ENCODE data around the gene GPR37. TPM values are rescaled to one million over a fixed set of nuclear protein-coding genes. Genes with fewer than 3 reads are reported as not detected.

The GPR37 gene
- total RNA-seq, 1 donor from 2014 or later = 0.21 TPM

GRCh38 chr7:124724079-124724478 lies 41.5 kb downstream of the GPR37 start:
- Mint-ChIP-seq H3K27me3 (ENCODE audit: insufficient read depth, low read depth) (no peaks in the 10 kb centered on the region), H3K36me3 (no peaks in the 10 kb centered on the region), H3K4me3 (no peak overlapping the region), H3K27ac (no peak overlapping the region), H3K4me1 (peaks cover 11% of the 10 kb centered on the region), H3K9me3 (no peaks in the 10 kb centered on the region)
- Histone ChIP-seq H3K27ac (no peak overlapping the region), H3K36me3 (no peaks in the 10 kb centered on the region), H3K27me3 (no peaks in the 10 kb centered on the region), H3K4me1 (peaks cover 19% of the 10 kb centered on the region), H3K4me3 (no peak overlapping the region), H3K9me3 (ENCODE audit: low read depth) (no peaks in the 10 kb centered on the region), H2AFZ (replicated peaks) (no peak overlapping the region), H3F3A (ENCODE audit: low read depth) (no peaks in the 10 kb centered on the region), H3K4me2 (no peak overlapping the region), H3K9ac (no peak overlapping the region), H3K79me2 (ENCODE audit: low read depth) (no peaks in the 10 kb centered on the region), H4K20me1 (ENCODE audit: low read depth) (no peaks in the 10 kb centered on the region)
- TF ChIP-seq EZH2 (IDR thresholded peaks at IDR 0.05) = no peak
- no peak for TF ChIP-seq CTCF (IDR thresholded peaks at IDR 0.05)
- TF ChIP-seq EZH2phosphoT487 (IDR thresholded peaks at IDR 0.05) = no peak
- no peak for DNase-seq (ENCODE audit: low spot score)

GRCh38 chr7:124723012-124723411 lies 42.6 kb downstream of the GPR37 start:
- H2AFZ ChIP-seq (replicated peaks) = no peak overlapping the region
- no peak for DNase-seq (ENCODE audit: low spot score)
- H4K20me1 ChIP-seq (ENCODE audit: low read depth) = no peaks in the 10 kb centered on the region
- no peak overlapping the region for H3K4me3 Mint-ChIP-seq
- H3K4me1 Mint-ChIP-seq = peaks cover 11% of the 10 kb centered on the region
- H3K36me3 Mint-ChIP-seq = no peaks in the 10 kb centered on the region
- TF ChIP-seq EZH2 (IDR thresholded peaks at IDR 0.05) = no peak
- no peak for TF ChIP-seq CTCF (IDR thresholded peaks at IDR 0.05)
- no peak for TF ChIP-seq EZH2phosphoT487 (IDR thresholded peaks at IDR 0.05)
- H3K9me3 Mint-ChIP-seq = no peaks in the 10 kb centered on the region
- no peaks in the 10 kb centered on the region for H3K27me3 ChIP-seq
- no peaks in the 10 kb centered on the region for H3K9me3 ChIP-seq (ENCODE audit: low read depth)
- no peak overlapping the region for H3K27ac ChIP-seq
- H3K9ac ChIP-seq = no peak overlapping the region
- H3K4me1 ChIP-seq = peaks cover 19% of the 10 kb centered on the region
- no peak overlapping the region for H3K4me2 ChIP-seq
- no peaks in the 10 kb centered on the region for H3K27me3 Mint-ChIP-seq (ENCODE audit: insufficient read depth, low read depth)
- H3K79me2 ChIP-seq (ENCODE audit: low read depth) = no peaks in the 10 kb centered on the region
- no peak overlapping the region for H3K4me3 ChIP-seq
- H3F3A ChIP-seq (ENCODE audit: low read depth) = no peaks in the 10 kb centered on the region
- H3K36me3 ChIP-seq = no peaks in the 10 kb centered on the region
- no peak overlapping the region for H3K27ac Mint-ChIP-seq

- no peak overlapping the region for H3K27ac ChIP-seq
- H3K4me1 Mint-ChIP-seq = peaks cover 11% of the 10 kb centered on the region
- no peak overlapping the region for H3K9ac ChIP-seq
- no peaks in the 10 kb centered on the region for H3F3A ChIP-seq (ENCODE audit: low read depth)
- H3K36me3 ChIP-seq = no peaks in the 10 kb centered on the region
- H3K9me3 Mint-ChIP-seq = no peaks in the 10 kb centered on the region
- no peaks in the 10 kb centered on the region for H4K20me1 ChIP-seq (ENCODE audit: low read depth)
- DNase-seq (ENCODE audit: low spot score) = no peak
- no peak overlapping the region for H3K4me2 ChIP-seq
- H2AFZ ChIP-seq (replicated peaks) = no peak overlapping the region
- no peak for TF ChIP-seq EZH2 (IDR thresholded peaks at IDR 0.05)
- TF ChIP-seq CTCF (IDR thresholded peaks at IDR 0.05) = no peak
- TF ChIP-seq EZH2phosphoT487 (IDR thresholded peaks at IDR 0.05) = no peak
- no peaks in the 10 kb centered on the region for H3K27me3 ChIP-seq
- no peaks in the 10 kb centered on the region for H3K27me3 Mint-ChIP-seq (ENCODE audit: insufficient read depth, low read depth)
- H3K4me1 ChIP-seq = peaks cover 19% of the 10 kb centered on the region
- no peak overlapping the region for H3K4me3 ChIP-seq
- no peaks in the 10 kb centered on the region for H3K79me2 ChIP-seq (ENCODE audit: low read depth)
- no peak overlapping the region for H3K27ac Mint-ChIP-seq
- no peaks in the 10 kb centered on the region for H3K9me3 ChIP-seq (ENCODE audit: low read depth)
- no peaks in the 10 kb centered on the region for H3K36me3 Mint-ChIP-seq
- H3K4me3 Mint-ChIP-seq = no peak overlapping the region
These were observed 43.3 kb downstream of the GPR37 start for GRCh38 chr7:124722292-124722691.

All from neural progenitor cell (in vitro differentiated cells).